CD14-positive monocyte (primary cell): ENCODE data around the gene CKM. TPM values are rescaled to one million over a fixed set of nuclear protein-coding genes. Genes with fewer than 3 reads are reported as not detected.
"Not testable (repeated sequence)": the region's sequence is repeated elsewhere in the genome, so short reads cannot be mapped to it uniquely, and the experiment has no call there.

ENCODE experiments used
- DNase-seq, 3 donors: peaks; one replicate each; pipeline ENCODE4 v3.0.0-alpha.2; 2011 to 2022
- H2AFZ ChIP-seq: 2 replicates; pipeline ENCODE4 v1.6.0; 2012; ENCODE audit warnings: mild to moderate bottlenecking, low read depth, low read length, inconsistent platforms; ENCODE audit not compliant: insufficient read depth, poor library complexity, severe bottlenecking
- H3K27ac ChIP-seq, 2 donors: 1 replicate in 1 of 2; 2 replicates in 1 of 2; pipeline ENCODE4 v1.5.1; 2012 to 2013; ENCODE audit warnings: low read length in 2 of 2, control low read depth in 1 of 2, inconsistent platforms in 1 of 2, low read depth in 1 of 2, mild to moderate bottlenecking in 1 of 2
- H3K27me3 ChIP-seq, 2 donors: one replicate each; pipeline versions ENCODE4 v1.6.0 to v1.6.1; 2011 to 2013; ENCODE audit warnings: low read length in 2 of 2; ENCODE audit not compliant: control insufficient read depth in 2 of 2, insufficient read depth in 2 of 2
- H3K36me3 ChIP-seq, 2 donors: replicated peaks in 1 of 2; 1 replicate in 1 of 2; 2 replicates in 1 of 2; pipeline versions ENCODE4 v1.5.1 to v1.6.1; 2012 to 2013; ENCODE audit warnings: low read length in 2 of 2, control low read depth in 1 of 2, inconsistent platforms in 1 of 2, mild to moderate bottlenecking in 1 of 2; ENCODE audit not compliant: insufficient read depth in 2 of 2, control insufficient read depth in 1 of 2
- H3K4me1 ChIP-seq, 2 donors: 1 replicate in 1 of 2; 2 replicates in 1 of 2; pipeline versions ENCODE4 v1.5.1 to v1.6.1; 2012 to 2013; ENCODE audit warnings: low read length in 2 of 2, control low read depth in 1 of 2, inconsistent platforms in 1 of 2, mild to moderate bottlenecking in 1 of 2, moderate library complexity in 1 of 2; ENCODE audit not compliant: insufficient read depth in 2 of 2, control insufficient read depth in 1 of 2
- H3K4me2 ChIP-seq: replicated peaks from 2 replicates; pipeline ENCODE3; 2012; ENCODE audit warnings: low read length, moderate library complexity, mild to moderate bottlenecking; ENCODE audit not compliant: poor library complexity, severe bottlenecking; ENCODE audit errors: extremely low read depth
- H3K4me3 ChIP-seq, 3 experiments: fragments of 200-600 bp in 1 of 3; sonication (generic) in 1 of 3; replicated peaks in 1 of 3; 1 replicate in 2 of 3; 2 replicates in 1 of 3; pipeline ENCODE4 v1.5.1; 2011 to 2013; ENCODE audit warnings: low read length in 3 of 3, mild to moderate bottlenecking in 3 of 3, control low read depth in 2 of 3, low read depth in 2 of 3, inconsistent platforms in 1 of 3, moderate library complexity in 1 of 3
- H3K79me2 ChIP-seq: 2 replicates; pipeline ENCODE4 v1.6.0; 2012; ENCODE audit warnings: mild to moderate bottlenecking, control low read depth, inconsistent platforms, low read length, moderate library complexity; ENCODE audit not compliant: insufficient read depth
- H3K9ac ChIP-seq: 2 replicates; pipeline ENCODE4 v1.6.0; 2017; ENCODE audit warnings: low read length, mild to moderate bottlenecking; ENCODE audit not compliant: insufficient read depth, poor library complexity, severe bottlenecking
- H3K9me3 ChIP-seq, 2 donors: replicated peaks in 1 of 2; 1 replicate in 1 of 2; 2 replicates in 1 of 2; pipeline versions ENCODE4 v1.5.1 to v1.6.1; 2012 to 2013; ENCODE audit warnings: low read length in 2 of 2, control low read depth in 1 of 2; ENCODE audit not compliant: control insufficient read depth in 1 of 2, insufficient read depth in 1 of 2
- H4K20me1 ChIP-seq: 2 replicates; pipeline ENCODE4 v1.6.0; 2012; ENCODE audit warnings: mild to moderate bottlenecking, low read length, control low read depth, moderate library complexity; ENCODE audit not compliant: insufficient read depth
- H3K27ac Mint-ChIP-seq, 7 donors: one replicate each; pipeline ENCODE4 v1.8.0; 2020; ENCODE audit warnings: mild to moderate bottlenecking in 7 of 7, mixed read lengths in 7 of 7, moderate library complexity in 6 of 7, inconsistent platforms in 2 of 7
- H3K27me3 Mint-ChIP-seq, 3 donors: one replicate each; pipeline ENCODE4 v1.8.0; 2021 to 2022; ENCODE audit warnings: low read depth in 3 of 3, mild to moderate bottlenecking in 3 of 3, mixed read lengths in 3 of 3, moderate library complexity in 3 of 3, inconsistent platforms in 1 of 3
- H3K36me3 Mint-ChIP-seq, 2 donors: one replicate each; pipeline ENCODE4 v1.8.0; 2020; ENCODE audit warnings: mixed read lengths in 2 of 2, inconsistent platforms in 1 of 2, mild to moderate bottlenecking in 1 of 2
- H3K4me1 Mint-ChIP-seq: one replicate; pipeline ENCODE4 v1.8.0; 2020; ENCODE audit warnings: mild to moderate bottlenecking, mixed read lengths
- H3K4me3 Mint-ChIP-seq, 2 donors: one replicate each; pipeline ENCODE4 v1.8.0; 2020; ENCODE audit warnings: mild to moderate bottlenecking in 2 of 2, mixed read lengths in 2 of 2, moderate library complexity in 1 of 2
- H3K9me3 Mint-ChIP-seq, 7 donors: one replicate each; pipeline ENCODE4 v1.8.0; 2020 to 2022; ENCODE audit warnings: mixed read lengths in 7 of 7, mild to moderate bottlenecking in 6 of 7, moderate library complexity in 6 of 7, inconsistent platforms in 2 of 7
- CTCF ChIP-seq: fragments of 200-600 bp; IDR thresholded peaks from one replicate; pipeline ENCODE4 v1.8.0; 2022; ENCODE audit warnings: antibody characterized with exemption, mild to moderate bottlenecking
- WGBS: methylation state at CpG from one replicate; pipeline ENCODE4 v1.1.5; 2013; ENCODE audit warnings: missing lambda C conversion rate; ENCODE audit not compliant: insufficient coverage; 5-methylcytosine and 5-hydroxymethylcytosine counted together
- intact Hi-C, 2 donors: fragments of 100-400 bp; cut with micrococcal nuclease; formaldehyde crosslinking; loops; one replicate each; pipeline versions ENCODE4 v1.15.0 to v1.15.1; 2023
- polyA plus RNA-seq, 3 donors: library from polyadenylated mRNA; depleted of rRNA in 1 of 3; unstranded in 2 of 3; stranded (reverse) in 1 of 3; fragments of 300-500 nt in 2 of 3; fragments of >200 nt in 1 of 3; fragmentation: Illumina TruSeq in 2 of 3; gene quantifications; 1 replicate in 2 of 3; 2 replicates in 1 of 3; pipeline ENCODE4 v1.2.3, GENCODE V29; 2012 to 2021

Gene CKM
- polyA plus RNA-seq, 3 donors: 0.17 to 0.50 (median 0.24) TPM

GRCh38 chr19:45315304-45315703, 7.4 kb downstream of the CKM start:
- intact Hi-C loops: no loop called here
- Mint-ChIP-seq H3K4me1 (peaks cover 11% of the 10 kb centered on the region), H3K27me3 (peaks cover 15 to 43% (median 24%) of the 10 kb centered on the region in 3 donors), H3K4me3 (no peak overlapping the region), H3K36me3 (no peaks in the 10 kb centered on the region), H3K9me3 (peaks cover 0 to 2% (median 0%) of the 10 kb centered on the region in 7 donors), H3K27ac (no peak overlapping the region)
- Histone ChIP-seq H3K9ac (no peak overlapping the region), H2AFZ (no peak overlapping the region), H3K27me3 (peaks cover 0 to 6% of the 10 kb centered on the region in 2 donors), H3K79me2 (no peaks in the 10 kb centered on the region), H3K4me2 (no peak overlapping the region), H3K27ac (no peak overlapping the region), H3K9me3 (no peaks in the 10 kb centered on the region), H3K4me1 (peaks cover 3 to 9% of the 10 kb centered on the region in 2 donors), H3K4me3 (no peak overlapping the region), H3K36me3 (no peaks in the 10 kb centered on the region), H4K20me1 (no peaks in the 10 kb centered on the region)
- WGBS: 64% methylated on average over 21 of the region's 21 CpGs
- DNase-seq: no peak
- TF ChIP-seq CTCF: no peak

- Histone ChIP-seq H3K36me3 (no peaks in the 10 kb centered on the region), H3K27me3 (peaks cover 0 to 6% of the 10 kb centered on the region in 2 donors), H3K4me3 (no peak overlapping the region), H3K4me1 (peaks cover 3 to 9% of the 10 kb centered on the region in 2 donors), H3K27ac (no peak overlapping the region), H3K9me3 (no peaks in the 10 kb centered on the region), H4K20me1 (no peaks in the 10 kb centered on the region), H3K9ac (no peak overlapping the region), H3K79me2 (no peaks in the 10 kb centered on the region), H3K4me2 (no peak overlapping the region), H2AFZ (no peak overlapping the region)
- H3K4me1 Mint-ChIP-seq: peaks cover 11% of the 10 kb centered on the region
- no peaks in the 10 kb centered on the region for H3K36me3 Mint-ChIP-seq
- H3K4me3 Mint-ChIP-seq: no peak overlapping the region
- H3K27me3 Mint-ChIP-seq: peaks cover 15 to 42% (median 24%) of the 10 kb centered on the region in 3 donors
- no peak for TF ChIP-seq CTCF
- DNase-seq: no peak
- peaks cover 0 to 2% (median 0%) of the 10 kb centered on the region in 7 donors for H3K9me3 Mint-ChIP-seq
- intact Hi-C loops: no loop called here
- 94% methylated on average over 3 of the region's 8 CpGs for WGBS
- no peak overlapping the region for H3K27ac Mint-ChIP-seq
Measured at GRCh38 chr19:45314708-45315245, 7.9 kb downstream of the CKM start.

GRCh38 chr19:45312285-45312684, 10.4 kb downstream of the CKM start:
- 78% methylated on average over 3 of the region's 14 CpGs for WGBS
- H3K9me3 Mint-ChIP-seq, H3K27me3 ChIP-seq, H3K4me2 ChIP-seq, H3K4me3 Mint-ChIP-seq, H3K4me1 ChIP-seq, H3K4me3 ChIP-seq, H3K27ac ChIP-seq, H3K79me2 ChIP-seq, H3K27ac Mint-ChIP-seq, intact Hi-C loops, H4K20me1 ChIP-seq, DNase-seq, H3K36me3 Mint-ChIP-seq, H3K9ac ChIP-seq, H3K36me3 ChIP-seq, H3K9me3 ChIP-seq: not testable (repeated sequence)
- peak overlapping the region; percentile 73 for H2AFZ ChIP-seq
- peaks cover 11 to 30% (median 13%) of the 10 kb centered on the region in 3 donors for H3K27me3 Mint-ChIP-seq
- H3K4me1 Mint-ChIP-seq: peaks cover 13% of the 10 kb centered on the region
